GM11168 (cell line): ENCODE measurements around the gene KRT9.

Source experiments
- in situ Hi-C: fragments of 300-500 bp; cut with MboI; formaldehyde crosslinking; loops from one replicate; pipeline ENCODE4 v1.12.0; 2022; ENCODE audit warnings: low sequenced_read_pairs; ENCODE audit not compliant: unreplicated experiment

Gene KRT9

DNA sequence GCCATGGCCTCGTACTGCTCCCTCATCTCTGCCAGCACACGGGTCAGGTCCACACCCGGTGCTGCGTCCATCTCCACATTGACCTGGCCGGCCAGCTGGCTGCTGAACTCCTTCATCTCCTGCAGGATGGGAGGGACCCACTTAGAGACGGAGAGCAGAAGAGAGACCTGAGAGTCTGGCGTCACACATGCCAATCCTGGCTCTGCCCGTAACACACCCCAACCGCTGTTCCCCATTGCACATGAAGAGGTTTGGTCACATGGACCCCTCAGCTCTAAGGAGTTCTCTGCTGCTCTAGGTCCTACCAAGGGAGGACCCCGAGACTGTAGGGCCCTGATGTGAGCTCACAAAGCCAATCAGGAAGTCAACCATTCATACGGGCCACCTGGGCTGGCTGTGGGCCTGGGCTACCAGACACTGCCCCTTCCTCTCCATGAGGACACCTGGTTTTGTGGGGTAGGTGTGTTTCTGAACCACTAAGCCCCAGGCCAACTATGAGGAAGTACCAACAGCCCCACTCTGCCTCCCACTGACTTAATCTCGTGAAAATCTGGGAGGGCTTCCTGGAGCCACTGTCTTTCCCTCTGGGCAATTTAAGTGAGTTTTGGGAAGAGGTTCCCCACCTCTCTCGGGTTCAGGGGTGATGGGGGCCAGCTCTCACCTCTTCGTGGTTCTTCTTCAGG, 55.6 kb downstream of the KRT9 start:
- in situ Hi-C loops: no loop called here
